M059J (cell line): Measurements from ENCODE around the gene CAPN10. TPM values are rescaled to one million over a fixed set of nuclear protein-coding genes. Genes with fewer than 3 reads are reported as not detected.
"Not testable (repeated sequence)": the region's sequence is repeated elsewhere in the genome, so short reads cannot be mapped to it uniquely, and the experiment has no call there.

ENCODE experiments used
- DNase-seq: peaks from one replicate; pipeline ENCODE4 v3.0.0-alpha.2; 2012; ENCODE audit warnings: low read depth
- total RNA-seq: library from RNA; depleted of rRNA; stranded (reverse); fragments of >200 nt; shearing (Covaris generic); gene quantifications from 2 replicates; pipeline ENCODE4 v1.2.3, GENCODE V29; 2014; rRNA removed

CAPN10 gene
- 3.4 and 11.1 TPM in 2 replicates for total RNA-seq

GRCh38 chr2:240586198-240586918, at the start of gene CAPN10:
Gene CAPN10, plus strand, starts transcription at chr2:240586734. Its CDS starts 178 bp downstream, at chr2:240586912.
- peak; percentile 89 for DNase-seq

GRCh38 chr2:240538031-240538780, 48.3 kb upstream of the CAPN10 start:
- no peak for DNase-seq

- DNase-seq: not testable (repeated sequence)
Observed at GRCh38 chr2:240539101-240539500, 47.4 kb upstream of the CAPN10 start.

GRCh38 chr2:240539906-240540305, 46.6 kb upstream of the CAPN10 start:
- DNase-seq: no peak

- DNase-seq: no peak
Observed at GRCh38 chr2:240551288-240551687, 35.2 kb upstream of the CAPN10 start.

- DNase-seq: no peak
Observed at GRCh38 chr2:240551811-240552210, 34.7 kb upstream of the CAPN10 start.

GRCh38 chr2:240553956-240554480, 32.5 kb upstream of the CAPN10 start:
- DNase-seq: no peak

GRCh38 chr2:240554767-240555493, 31.6 kb upstream of the CAPN10 start:
- DNase-seq: no peak

GRCh38 chr2:240555541-240556250, 30.8 kb upstream of the CAPN10 start:
- DNase-seq: no peak

- DNase-seq: no peak
Observed at GRCh38 chr2:240556553-240557100, 29.9 kb upstream of the CAPN10 start.

- no peak for DNase-seq
Observed at GRCh38 chr2:240557101-240557751, 29.3 kb upstream of the CAPN10 start.

GRCh38 chr2:240557808-240558207, 28.7 kb upstream of the CAPN10 start, which contains the start of gene ANKMY1:
Gene ANKMY1, minus strand, starts transcription at chr2:240557988. Its CDS starts 653 bp downstream, at chr2:240557335.
- no peak for DNase-seq

GRCh38 chr2:240558236-240558761, 28.2 kb upstream of the CAPN10 start:
- DNase-seq: no peak

- no peak for DNase-seq
Observed at GRCh38 chr2:240559286-240559685, 27.2 kb upstream of the CAPN10 start.

- peak; percentile 77 for DNase-seq
Observed at GRCh38 chr2:240560084-240560479, 26.5 kb upstream of the CAPN10 start, which contains the start of gene DUSP28. Gene DUSP28, plus strand, starts transcription at chr2:240560357. Its CDS starts 328 bp downstream, at chr2:240560685.

- DNase-seq: peak; percentile 91
Observed at GRCh38 chr2:240560480-240561324, 25.8 kb upstream of the CAPN10 start.

GRCh38 chr2:240561325-240561971, 25.1 kb upstream of the CAPN10 start:
- DNase-seq: peak; percentile 73

GRCh38 chr2:240563231-240563630, 23.3 kb upstream of the CAPN10 start:
- DNase-seq: not testable (repeated sequence)
